T-helper 1 cell treated with Interleukin-12 subunit alpha and Interleukin-12 subunit beta and Interleukin-4 antibody, amounts not matched to agents 30 ng/mL and 1 ng/mL, for 36 hours (primary cell): ENCODE data around the gene VAMP7. TPM values are rescaled to one million over a fixed set of nuclear protein-coding genes. Genes with fewer than 3 reads are reported as not detected.
"Not testable (repeated sequence)": the region's sequence is repeated elsewhere in the genome, so short reads cannot be mapped to it uniquely, and the experiment has no call there.

ENCODE experiments used
- intact Hi-C: fragments of 100-400 bp; cut with micrococcal nuclease; formaldehyde crosslinking; loops from one replicate; pipeline ENCODE4 v1.15.1; 2024
- total RNA-seq: library from RNA; stranded (reverse); gene quantifications from 2 replicates; pipeline ENCODE4 v1.2.3, GENCODE V29; 2022

VAMP7 gene
- total RNA-seq, 1 donor from 2014 or later = 33.0 TPM

DNA sequence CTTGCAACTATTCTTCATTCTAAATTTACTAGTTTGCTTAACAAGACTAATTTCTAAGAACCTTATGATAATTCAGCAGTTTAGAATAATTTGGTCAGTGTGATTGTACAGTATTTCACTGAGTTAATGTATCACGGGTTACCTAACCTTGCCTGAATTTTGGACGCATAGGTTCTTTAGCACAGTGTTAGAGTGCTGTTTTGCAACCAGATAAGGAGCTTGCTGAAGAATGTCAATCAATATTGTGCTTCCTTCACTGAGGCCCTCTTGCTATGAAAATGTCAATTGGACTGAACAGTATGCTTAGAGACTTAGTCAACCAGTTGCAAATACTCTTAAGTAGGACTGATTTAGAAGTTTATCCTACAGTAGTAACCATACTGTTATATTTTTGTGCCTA lies 19.6 kb downstream of the VAMP7 start:
- intact Hi-C loops = no loop called here

DNA sequence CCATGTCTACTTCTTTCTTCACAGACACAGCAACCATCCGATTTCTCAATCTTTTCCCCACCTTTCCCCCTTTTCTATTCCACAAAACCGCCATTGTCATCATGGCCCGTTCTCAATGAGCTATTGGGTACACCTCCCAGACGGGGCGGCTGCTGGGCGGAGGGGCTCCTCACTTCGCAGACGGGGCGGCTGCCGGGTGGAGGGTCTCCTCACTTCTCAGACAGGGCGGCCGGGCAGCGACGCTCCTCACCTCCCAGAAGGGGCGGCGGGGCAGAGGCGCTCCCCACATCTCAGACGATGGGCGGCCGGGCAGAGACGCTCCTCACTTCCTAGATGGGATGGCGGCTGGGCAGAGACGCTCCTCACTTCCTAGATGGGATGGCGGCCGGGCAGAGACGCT lies 26.5 kb downstream of the VAMP7 start:
- intact Hi-C loops = not testable (repeated sequence)

DNA sequence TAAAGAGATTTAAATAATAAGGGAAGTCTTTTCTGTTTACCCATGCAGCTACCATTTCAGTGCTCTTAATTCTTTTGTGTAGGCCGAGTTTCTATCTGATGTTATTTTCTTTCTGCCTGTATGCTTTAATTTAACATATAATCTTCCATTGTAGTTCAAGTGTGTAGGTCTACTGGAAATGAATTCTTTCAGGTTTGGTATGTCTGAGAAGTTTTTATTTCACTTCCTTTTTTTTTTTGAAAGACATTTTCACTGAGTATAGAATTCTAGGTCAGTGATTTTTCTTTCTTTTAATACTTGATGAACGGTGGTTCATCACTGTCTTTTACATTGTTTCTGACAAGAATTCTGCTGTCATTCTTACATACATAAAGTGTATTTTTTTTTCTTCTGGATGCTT lies 42.1 kb downstream of the VAMP7 start:
- intact Hi-C loops = no loop called here

DNA sequence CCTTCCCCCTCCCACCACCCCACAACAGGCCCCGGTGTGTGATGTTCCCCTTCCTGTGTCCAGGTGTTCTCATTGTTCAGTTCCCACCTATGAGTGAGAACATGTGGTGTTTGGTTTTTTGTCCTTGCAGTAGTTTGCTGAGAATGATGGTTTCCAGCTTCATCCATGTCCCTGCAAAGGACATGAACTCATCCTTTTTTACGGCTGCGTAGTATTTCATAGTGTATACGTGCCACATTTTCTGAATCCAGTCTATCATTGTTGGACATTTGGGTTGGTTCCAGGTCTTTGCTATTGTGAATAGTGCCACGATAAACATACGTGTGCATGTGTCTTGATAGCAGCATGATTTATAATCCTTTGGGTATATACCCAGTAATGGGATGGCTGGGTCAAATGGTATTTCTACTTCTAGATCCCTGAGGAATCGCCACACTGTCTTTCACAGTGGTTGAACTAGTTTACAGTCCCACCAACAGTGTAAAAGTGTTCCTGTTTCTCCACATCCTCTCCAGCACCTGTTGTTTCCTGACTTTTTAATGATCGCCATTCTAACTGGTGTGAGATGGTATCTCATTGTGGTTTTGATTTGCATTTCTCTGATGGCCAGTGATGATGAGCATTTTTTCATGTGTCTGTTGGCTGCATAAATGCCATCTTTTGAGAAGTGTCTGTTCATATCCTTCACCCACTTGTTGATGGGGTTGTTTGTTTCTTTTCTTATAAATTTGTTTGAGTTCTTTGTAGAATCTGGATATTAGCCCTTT lies 49.9 kb downstream of the VAMP7 start:
- intact Hi-C loops = not testable (repeated sequence)

DNA sequence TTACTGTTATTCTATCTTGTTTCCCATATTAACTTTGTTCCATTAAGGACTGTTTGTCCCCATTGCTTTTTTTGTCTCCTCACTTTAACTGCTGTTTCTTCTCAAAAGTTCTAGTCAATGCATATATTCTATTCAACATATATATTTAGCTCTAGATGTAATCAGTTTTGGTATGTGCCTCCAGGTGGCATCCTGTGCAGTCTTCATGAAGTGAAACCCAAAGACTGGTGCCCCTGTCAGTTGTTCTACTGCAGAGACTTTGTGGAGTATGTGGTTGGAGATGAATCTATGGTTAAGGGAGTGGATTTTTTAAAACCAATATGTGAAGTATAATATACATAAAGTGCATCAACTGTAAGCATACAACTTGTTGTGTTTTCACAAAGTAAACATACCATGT lies 57.0 kb downstream of the VAMP7 start:
- intact Hi-C loops = no loop called here

DNA sequence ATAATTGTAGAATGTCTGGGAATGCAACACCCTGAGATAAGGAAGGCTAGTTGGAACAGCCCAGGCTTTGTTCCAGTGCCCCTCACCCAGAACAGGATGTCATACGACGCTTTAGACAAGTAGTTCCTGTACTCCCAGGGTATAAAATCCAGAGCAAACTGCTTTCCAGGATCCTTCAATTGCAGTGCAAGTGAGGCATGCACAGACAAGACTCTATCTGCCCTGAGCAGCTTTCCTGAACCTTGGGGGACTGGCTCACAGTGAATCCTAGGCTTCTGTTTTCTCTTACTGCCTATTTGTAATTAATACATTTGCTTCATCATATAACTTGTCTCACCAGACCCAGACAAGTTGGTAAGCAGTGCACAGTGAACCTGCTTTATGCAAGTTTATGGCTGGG lies 68.0 kb downstream of the VAMP7 start:
- intact Hi-C loops = no loop called here

DNA sequence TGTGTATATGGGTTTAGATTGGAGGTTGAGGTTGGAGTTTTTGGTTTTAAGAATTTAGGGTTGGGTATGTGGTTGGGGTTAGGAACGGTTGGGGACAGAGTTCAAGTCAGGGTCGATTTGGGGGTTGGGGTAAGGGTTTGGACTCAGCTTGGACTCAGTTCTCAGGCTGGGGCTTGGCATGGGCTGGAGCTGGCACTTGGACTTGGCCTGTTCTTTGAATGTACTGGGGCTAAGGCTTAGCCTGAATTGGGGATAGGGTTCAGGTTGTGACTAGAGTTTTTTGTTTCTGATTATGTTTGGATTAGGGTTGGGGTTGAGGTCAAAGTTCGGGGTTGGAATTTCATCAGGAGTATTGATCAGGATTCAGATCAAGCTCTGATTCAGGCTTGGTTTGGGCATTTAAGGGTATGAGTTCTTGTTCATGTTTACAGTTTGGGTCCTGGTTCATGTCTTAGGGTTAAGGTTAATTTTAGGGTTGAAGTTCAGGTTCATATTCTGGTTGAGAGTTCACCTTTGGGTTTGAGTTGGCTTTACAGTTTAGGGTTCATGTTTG lies 70.2 kb downstream of the VAMP7 start:
- intact Hi-C loops = no loop called here

DNA sequence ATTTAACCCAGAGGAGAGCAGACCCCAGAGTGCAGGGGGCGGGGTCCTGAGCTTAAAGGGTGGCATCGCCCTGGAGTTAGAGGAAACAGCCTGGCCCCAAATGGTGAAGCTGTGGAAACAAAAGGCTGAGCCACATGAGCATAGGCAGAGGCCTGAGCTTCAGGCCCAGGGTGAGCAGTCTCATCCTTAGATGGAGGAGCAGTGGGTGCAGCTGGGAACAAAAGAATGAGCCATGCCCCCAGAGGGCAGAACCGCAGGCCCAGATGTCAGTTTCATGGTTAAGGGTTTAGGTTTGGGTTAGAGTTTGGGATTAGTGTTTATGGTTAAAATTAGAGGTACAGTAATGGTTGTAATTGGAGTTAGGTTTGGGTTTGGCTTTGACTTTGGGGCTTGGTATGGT lies 71.9 kb downstream of the VAMP7 start:
- intact Hi-C loops = no loop called here

DNA sequence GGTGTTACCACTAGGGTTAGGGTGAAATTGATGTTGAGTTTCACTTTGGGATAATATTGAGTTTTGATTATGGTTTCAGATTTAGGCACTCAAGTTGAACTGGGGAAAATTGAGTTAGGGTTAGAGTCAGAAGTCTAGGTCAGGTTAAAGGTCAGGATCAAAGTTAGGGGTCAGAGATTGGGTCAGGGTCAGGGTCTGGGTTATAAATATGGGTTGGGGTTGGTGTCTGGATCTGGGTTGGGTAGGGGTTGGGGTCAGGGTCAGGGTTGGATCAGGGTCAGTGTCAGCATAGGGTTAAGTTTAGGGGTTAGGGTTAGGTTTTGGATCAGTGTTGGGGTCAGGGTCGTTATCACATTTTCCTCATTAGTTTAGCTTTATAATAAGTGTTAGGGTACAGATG lies 73.6 kb downstream of the VAMP7 start:
- intact Hi-C loops = no loop called here

DNA sequence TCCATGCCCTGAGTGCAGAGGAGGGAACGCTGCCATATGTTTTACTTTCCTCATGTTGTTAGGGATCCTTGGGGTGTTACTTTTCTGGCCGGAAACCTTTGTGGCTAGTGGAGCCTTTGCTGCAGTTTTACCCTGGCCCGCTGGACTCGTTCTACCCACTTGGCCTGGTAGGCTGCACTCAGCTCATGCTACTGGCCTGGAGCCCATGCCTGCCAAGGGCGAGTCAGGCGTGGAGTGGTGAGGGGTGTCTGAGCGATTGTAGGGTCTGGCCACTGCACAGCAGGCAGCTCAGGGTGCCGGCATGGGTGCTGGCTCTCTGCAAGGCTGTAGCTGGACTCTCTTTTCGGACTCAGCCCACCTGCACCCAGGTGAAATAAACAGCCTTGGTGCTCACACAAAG lies 75.0 kb downstream of the VAMP7 start:
- intact Hi-C loops = no loop called here

DNA sequence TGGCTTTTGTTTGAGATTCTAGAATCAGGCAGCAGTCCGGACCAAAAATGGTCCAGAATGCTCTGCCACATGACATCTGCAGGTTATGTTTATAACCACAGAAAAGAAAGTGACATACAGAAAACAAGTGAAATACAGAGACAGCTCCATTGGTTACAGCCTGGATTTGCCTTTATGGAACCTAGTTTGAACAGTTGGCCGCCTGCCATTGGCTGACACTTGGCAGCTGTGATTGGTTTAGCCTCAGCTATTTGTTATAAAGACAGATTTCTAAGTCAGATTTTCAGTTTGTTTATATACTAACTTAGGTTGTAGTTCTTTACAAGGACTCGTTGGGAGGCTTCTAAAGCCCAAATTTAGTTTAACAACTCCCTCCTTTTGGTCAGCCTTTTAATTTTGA lies 75.5 kb downstream of the VAMP7 start:
- intact Hi-C loops = no loop called here

DNA sequence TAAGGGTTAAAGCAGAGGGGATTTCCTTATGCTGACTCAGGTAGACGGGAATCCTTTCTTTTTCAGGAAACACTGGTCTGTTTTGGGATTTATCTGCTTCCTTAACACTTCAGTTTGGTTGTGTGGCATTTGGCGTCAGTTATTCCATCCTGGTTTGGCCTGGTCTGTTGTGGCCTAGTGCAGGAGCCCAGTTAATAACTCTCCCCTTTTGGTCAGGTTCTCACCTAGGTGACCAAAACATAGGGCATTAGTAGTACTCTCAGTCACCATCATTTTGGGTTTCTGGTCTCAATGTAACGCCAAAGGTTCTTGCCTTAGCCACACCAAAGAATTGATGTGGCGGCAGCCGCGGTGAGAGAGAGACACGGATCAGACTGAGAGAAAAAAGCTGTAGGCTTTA lies 76.7 kb downstream of the VAMP7 start:
- intact Hi-C loops = no loop called here

DNA sequence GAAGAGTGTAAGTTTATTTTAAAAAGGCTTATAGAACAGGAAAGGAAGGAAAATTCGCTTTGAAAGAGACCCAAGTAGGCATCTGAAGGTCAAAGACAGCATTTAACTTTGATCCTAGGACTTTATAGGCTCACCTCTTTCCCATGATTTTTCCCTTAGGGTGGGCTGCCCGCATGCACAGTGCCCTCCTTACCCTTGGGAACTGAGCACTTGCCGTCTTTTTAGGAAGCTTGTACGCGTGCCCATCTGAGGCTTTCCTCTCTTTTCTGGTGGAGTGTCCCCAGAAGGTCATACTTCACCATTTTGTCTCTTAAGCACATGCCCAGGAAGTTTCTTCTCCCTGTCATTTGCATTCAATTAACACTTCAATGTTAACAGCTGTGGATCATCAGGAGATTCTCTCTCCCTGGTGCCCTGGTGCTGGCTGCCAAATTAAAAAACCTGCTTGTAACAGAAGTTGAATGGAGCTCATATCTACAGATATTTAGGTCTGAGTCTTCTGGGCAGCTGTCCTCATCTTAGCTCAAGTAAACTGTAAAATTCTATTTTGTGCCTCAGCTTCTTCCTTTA lies 78.0 kb downstream of the VAMP7 start:
- intact Hi-C loops = no loop called here

DNA sequence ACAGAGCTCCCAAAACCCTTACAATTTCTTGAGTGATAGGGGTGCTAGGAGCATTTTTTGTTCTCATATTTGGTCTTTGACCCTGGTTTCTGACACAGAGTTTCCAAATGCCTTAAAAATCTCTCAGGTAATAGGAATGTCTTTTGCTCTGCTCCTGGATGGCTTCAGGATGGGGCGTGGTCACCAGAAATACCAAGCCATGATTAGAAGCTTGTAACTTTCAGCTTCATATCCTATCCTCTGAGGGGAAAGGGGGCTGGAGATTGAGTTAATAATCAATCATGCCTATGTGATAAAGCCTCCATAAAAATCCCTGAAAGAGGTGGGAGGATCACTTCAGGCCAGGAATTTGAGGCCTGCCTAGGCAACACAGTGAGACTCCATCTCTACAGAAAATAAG lies 81.8 kb downstream of the VAMP7 start:
- intact Hi-C loops = no loop called here

DNA sequence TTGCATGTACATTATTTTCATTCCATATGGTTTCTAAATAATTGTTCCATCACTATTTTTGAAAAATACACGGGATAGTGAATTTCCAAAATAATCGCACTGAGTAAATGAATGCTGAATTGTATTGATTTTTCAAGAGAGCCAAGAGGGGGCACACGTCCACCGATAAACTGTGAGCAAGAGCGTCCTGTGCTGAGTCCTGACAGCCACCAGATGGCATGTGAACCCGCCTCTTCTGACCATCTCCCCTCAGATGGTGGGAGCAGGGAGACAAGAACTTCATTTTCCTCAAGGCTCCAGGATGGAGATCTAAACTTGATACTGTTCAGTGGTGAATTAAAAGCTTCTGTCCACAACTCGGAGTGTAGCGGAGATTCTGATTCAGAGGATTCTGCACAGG lies 85.7 kb downstream of the VAMP7 start:
- intact Hi-C loops = loop anchor here (1.0 kb wide), 1 partner anchor 30 kb away; the partner anchor contains the start of gene IL9R

DNA sequence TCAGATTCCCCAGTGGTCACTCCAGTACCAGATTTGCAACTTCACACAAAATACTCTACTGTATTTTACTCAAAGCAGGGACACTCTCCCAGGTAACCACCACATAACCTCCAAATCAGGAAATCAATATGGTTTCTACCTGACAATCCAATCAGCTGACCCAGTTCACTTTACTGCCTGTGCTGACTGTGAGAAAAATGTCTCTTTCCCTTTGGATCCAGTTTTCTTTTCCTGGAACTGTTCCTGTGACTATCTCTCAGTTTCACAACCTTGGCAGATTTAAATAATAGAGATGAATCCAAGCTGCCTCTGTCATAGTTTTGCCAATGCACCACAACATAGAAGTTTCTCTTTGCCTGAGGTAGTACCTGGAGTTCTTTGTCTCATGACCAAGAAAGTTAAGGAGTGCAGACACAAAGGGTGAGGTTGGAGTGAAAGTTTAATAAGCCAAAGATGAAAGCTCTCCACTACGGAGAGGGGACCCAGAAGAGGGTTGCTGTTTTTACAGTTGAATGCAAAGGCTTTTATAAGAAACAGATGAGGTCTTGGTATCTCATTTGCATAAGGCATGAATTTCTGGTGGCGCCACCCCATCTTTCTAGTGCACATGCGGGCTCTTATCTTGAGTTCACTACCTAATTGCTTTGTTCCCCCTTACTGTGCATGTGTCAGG lies 86.6 kb downstream of the VAMP7 start:
- intact Hi-C loops = loop anchor here (1.0 kb wide), 1 partner anchor 30 kb away; the partner anchor contains the start of gene IL9R

DNA sequence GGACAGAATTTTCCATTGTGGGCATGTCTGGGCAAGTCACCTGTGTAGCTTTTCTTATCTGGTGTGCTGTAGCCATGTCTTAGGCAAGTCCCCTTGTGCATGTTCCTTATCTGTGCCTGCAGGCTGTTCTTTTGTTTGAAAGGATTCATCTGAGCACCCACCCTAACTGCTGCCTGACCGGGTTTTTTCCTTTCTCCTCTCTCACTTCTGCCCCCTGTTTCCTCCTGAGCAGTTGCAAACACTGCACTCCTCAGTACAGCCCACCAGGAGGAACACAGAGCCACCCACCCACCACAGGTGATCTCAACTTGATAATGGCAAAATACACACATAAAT lies 87.1 kb downstream of the VAMP7 start:
- intact Hi-C loops = no loop called here

DNA sequence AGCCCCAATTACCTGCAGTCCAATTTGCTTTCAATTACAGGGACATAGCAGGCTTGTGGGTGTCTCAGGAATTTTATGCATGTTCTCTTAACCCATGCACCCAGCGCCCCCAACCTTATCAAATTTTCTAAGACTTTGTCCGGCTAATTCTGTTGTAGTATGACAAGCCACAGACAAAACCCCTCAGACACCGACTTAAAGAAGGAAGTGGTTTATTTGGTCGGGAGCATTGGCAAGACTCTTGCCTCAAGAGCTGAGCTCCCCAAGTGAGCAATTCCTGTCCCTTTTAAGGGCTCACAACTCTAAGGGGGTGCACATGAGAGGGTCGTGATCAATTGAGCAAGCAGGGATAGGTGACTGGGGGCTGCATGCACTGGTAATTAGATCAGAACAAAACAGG lies 87.6 kb downstream of the VAMP7 start:
- intact Hi-C loops = no loop called here

DNA sequence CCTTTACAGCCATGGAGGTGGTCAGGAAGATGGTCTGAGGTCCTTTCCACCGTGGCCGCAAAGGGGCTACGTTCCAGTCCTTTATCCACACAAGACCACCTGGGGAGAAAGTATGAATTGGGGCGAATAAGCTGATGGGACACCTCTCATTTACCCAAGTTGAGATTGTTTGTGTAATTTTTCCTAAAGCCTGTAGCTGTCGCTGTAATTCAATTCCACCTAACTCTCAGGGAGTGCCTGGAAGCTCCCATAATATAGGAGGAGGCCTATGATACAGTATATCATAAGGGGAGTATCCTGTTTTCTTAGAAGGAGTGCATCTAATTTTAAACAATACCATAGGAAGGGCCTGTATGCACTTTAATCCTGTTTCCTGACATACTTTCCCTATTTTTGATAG lies 90.5 kb downstream of the VAMP7 start:
- intact Hi-C loops = not testable (repeated sequence)

DNA sequence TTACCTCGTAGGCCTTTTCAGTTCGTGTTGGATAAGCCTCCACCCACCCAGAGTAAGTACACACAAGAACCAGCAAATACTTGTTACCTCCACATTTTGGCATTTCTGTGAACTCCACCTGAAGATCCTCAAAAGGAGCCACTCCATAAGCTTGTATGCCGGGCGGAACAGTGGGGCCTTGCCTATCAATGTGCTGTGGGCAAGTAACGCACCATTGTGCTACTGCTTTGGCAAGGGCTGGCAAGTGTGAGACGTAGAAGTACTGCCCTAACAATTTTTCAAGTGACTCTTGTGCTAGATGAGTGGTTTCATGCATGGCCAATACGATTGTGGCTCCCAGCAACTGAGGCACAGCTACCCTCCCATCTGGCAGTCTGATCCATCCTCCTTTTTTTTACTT lies 91.1 kb downstream of the VAMP7 start:
- intact Hi-C loops = not testable (repeated sequence)

DNA sequence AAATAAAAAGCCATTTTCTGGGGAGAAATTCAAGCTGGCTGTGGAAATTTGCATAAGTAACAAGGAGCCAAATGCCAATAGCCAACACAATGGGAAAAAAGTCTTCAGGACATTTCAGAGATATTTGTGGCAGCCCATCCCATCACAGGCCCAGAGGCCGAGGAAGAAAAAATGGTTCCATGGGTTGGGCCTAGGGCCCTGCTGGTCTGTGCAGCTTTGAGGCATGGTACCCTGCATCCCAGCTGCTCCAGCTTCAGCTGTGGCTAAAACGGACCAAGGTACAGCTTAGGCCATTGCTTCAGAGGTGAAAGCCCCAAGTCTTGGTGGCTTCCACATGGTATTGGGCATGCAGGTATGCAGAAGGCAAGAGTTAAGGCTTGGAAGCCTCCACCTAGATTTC lies 102.2 kb downstream of the VAMP7 start:
- intact Hi-C loops = no loop called here

DNA sequence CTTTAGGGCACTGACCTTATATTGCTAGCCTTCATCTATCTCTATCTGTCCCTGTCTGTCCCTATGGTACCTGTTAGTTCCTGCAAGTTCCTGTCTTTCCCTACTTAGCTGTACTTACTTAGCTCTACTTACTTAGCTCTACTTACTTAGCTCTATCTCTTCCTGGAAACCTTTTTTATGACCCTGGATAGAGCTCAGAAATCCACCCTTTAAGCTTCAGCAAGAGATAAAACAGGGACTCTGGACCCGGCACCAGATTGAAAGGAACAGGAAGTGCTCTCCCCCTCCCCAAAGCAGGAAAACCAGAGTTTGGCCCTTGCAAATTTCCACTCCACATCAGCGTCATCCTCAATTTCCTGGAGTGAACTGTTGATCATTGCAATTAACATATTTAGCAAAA lies 104.1 kb downstream of the VAMP7 start:
- intact Hi-C loops = no loop called here

DNA sequence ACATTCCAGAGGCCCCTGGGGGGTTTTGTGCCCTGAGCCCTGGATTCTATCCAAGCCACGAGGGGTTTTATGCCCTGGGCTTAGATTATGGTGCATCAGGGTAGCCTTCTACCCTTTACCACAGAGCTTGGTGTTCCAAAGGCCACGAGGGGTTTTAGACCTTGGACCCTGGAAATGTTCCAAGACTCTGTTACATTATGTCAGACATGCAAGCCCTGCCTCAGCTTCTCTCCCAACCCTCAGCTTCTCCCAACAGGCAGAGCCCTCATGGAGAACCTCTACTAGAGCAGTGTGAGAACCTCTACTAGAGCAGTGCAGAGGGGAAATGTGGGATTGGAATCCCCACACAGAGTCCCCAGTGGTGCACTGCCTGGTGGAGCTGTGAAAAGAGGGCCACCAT lies 105.8 kb downstream of the VAMP7 start:
- intact Hi-C loops = not testable (repeated sequence)
